ENCODE data around the gene KCNN3.

KCNN3 gene

GRCh38 chr1:154842635-154843034, 27.4 kb downstream of the KCNN3 start:
- Histone ChIP-seq H3K27me3 (ENCODE audit: control insufficient read depth, insufficient read depth, low read length) (peaks cover 5% of the 10 kb centered on the region), H3K9me3 (ENCODE audit: control insufficient read depth, low read length) (no peaks in the 10 kb centered on the region), H3K36me3 (ENCODE audit: control insufficient read depth, insufficient read depth, low read length) (no peaks in the 10 kb centered on the region), H3K9ac (ENCODE audit: low read length) (no peak overlapping the region), H3K4me3 (ENCODE audit: low read length) (no peak overlapping the region), H3K4me1 (ENCODE audit: control insufficient read depth, insufficient read depth, low read length) (peaks cover under 1% of the 10 kb centered on the region)

DNA sequence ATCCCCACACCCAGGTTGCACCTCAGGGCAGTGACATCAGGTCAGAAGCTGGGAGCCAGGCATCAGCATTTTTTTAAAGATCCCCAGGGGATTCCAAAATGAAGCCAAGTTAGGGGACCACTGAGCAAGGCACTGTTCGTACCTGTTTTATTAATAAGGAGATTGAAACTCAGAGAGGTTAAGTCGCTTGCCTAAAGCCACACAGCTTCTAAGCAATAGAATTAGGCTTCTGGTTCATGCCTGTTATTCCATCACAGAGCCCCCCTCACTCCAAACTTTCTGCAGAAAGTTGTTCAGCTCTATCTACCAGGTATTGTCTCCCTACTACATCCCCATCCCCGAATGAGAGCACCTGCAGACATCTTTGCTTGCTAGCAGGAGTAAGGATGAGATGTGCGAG, 28.7 kb downstream of the KCNN3 start:
- Histone ChIP-seq H3K27me3 (ENCODE audit: control insufficient read depth, insufficient read depth, low read length) (peaks cover 10% of the 10 kb centered on the region), H3K9me3 (ENCODE audit: control insufficient read depth, low read length) (no peaks in the 10 kb centered on the region), H3K9ac (ENCODE audit: low read length) (no peak overlapping the region), H3K4me3 (ENCODE audit: low read length) (no peak overlapping the region), H3K4me1 (ENCODE audit: control insufficient read depth, insufficient read depth, low read length) (peaks cover 5% of the 10 kb centered on the region), H3K36me3 (ENCODE audit: control insufficient read depth, insufficient read depth, low read length) (no peaks in the 10 kb centered on the region)

GRCh38 chr1:154840269-154841176, 29.6 kb downstream of the KCNN3 start:
- no peaks in the 10 kb centered on the region for H3K9me3 ChIP-seq (ENCODE audit: control insufficient read depth, low read length)
- H3K36me3 ChIP-seq (ENCODE audit: control insufficient read depth, insufficient read depth, low read length), result no peaks in the 10 kb centered on the region
- no peak overlapping the region for H3K4me3 ChIP-seq (ENCODE audit: low read length)
- H3K9ac ChIP-seq (ENCODE audit: low read length), result no peak overlapping the region
- peaks cover 9% of the 10 kb centered on the region for H3K27me3 ChIP-seq (ENCODE audit: control insufficient read depth, insufficient read depth, low read length)
- peaks cover 5% of the 10 kb centered on the region for H3K4me1 ChIP-seq (ENCODE audit: control insufficient read depth, insufficient read depth, low read length)

DNA sequence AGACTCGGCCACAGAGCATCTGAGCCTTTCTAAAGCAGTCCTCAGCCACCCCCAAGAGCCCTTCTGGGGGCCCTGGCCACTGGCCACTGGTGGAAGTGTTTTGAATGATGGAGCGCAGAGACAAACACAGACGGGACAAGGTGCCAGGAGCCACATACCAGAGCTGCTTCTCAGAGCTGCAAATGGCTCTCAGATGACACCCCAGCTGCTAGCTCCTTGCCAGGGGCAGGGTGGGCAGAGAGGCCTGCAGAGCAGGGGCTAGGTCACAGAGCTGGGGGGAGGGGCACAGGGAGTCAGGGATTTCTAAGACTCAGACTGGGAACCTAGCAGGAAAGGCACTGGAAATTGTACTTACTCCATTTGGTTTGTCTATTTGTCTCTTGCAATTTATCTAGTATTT, 30.4 kb downstream of the KCNN3 start:
- Histone ChIP-seq H3K4me1 (ENCODE audit: control insufficient read depth, insufficient read depth, low read length) (peaks cover 5% of the 10 kb centered on the region), H3K9me3 (ENCODE audit: control insufficient read depth, low read length) (no peaks in the 10 kb centered on the region), H3K36me3 (ENCODE audit: control insufficient read depth, insufficient read depth, low read length) (no peaks in the 10 kb centered on the region), H3K27me3 (ENCODE audit: control insufficient read depth, insufficient read depth, low read length) (peaks cover 9% of the 10 kb centered on the region), H3K9ac (ENCODE audit: low read length) (no peak overlapping the region), H3K4me3 (ENCODE audit: low read length) (no peak overlapping the region)

GRCh38 chr1:154838988-154839387, 31.1 kb downstream of the KCNN3 start:
- H3K9me3 ChIP-seq (ENCODE audit: control insufficient read depth, low read length), result no peaks in the 10 kb centered on the region
- no peak overlapping the region for H3K4me3 ChIP-seq (ENCODE audit: low read length)
- H3K36me3 ChIP-seq (ENCODE audit: control insufficient read depth, insufficient read depth, low read length), result no peaks in the 10 kb centered on the region
- peaks cover 5% of the 10 kb centered on the region for H3K4me1 ChIP-seq (ENCODE audit: control insufficient read depth, insufficient read depth, low read length)
- peaks cover 9% of the 10 kb centered on the region for H3K27me3 ChIP-seq (ENCODE audit: control insufficient read depth, insufficient read depth, low read length)
- no peak overlapping the region for H3K9ac ChIP-seq (ENCODE audit: low read length)

GRCh38 chr1:154838461-154838860, 31.6 kb downstream of the KCNN3 start:
- Histone ChIP-seq H3K27me3 (ENCODE audit: control insufficient read depth, insufficient read depth, low read length) (peaks cover 9% of the 10 kb centered on the region), H3K9me3 (ENCODE audit: control insufficient read depth, low read length) (no peaks in the 10 kb centered on the region), H3K4me3 (ENCODE audit: low read length) (no peak overlapping the region), H3K9ac (ENCODE audit: low read length) (no peak overlapping the region), H3K4me1 (ENCODE audit: control insufficient read depth, insufficient read depth, low read length) (peaks cover 5% of the 10 kb centered on the region), H3K36me3 (ENCODE audit: control insufficient read depth, insufficient read depth, low read length) (no peaks in the 10 kb centered on the region)

DNA sequence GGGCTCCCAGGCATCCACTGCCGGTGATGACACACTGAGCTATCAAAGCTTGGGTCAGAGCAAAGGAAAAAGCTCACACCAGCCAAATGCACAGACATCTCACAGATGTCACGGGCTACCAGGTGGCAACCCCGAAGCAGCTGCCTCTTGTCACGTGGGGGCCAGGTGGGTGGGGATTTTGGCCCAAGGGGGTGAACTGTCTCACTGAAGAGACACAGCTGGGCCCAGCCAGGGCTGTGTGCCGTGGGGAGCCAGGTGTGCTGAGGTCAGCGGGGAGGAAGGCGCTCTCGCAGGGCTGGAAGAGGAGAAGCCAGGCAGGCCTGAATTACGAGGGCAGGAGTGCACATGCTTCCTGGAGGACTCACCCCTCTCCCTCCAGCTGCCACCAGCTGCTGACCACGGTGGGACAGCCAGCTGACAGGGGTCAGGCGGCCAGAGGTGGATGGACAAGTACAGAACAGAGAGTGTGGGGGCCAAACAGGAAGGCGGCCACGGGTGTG, 32.4 kb downstream of the KCNN3 start:
- H3K36me3 ChIP-seq (ENCODE audit: control insufficient read depth, insufficient read depth, low read length), result no peaks in the 10 kb centered on the region
- no peak overlapping the region for H3K4me3 ChIP-seq (ENCODE audit: low read length)
- no peaks in the 10 kb centered on the region for H3K9me3 ChIP-seq (ENCODE audit: control insufficient read depth, low read length)
- no peak overlapping the region for H3K9ac ChIP-seq (ENCODE audit: low read length)
- H3K27me3 ChIP-seq (ENCODE audit: control insufficient read depth, insufficient read depth, low read length), result peaks cover 9% of the 10 kb centered on the region
- H3K4me1 ChIP-seq (ENCODE audit: control insufficient read depth, insufficient read depth, low read length), result peaks cover 5% of the 10 kb centered on the region

DNA sequence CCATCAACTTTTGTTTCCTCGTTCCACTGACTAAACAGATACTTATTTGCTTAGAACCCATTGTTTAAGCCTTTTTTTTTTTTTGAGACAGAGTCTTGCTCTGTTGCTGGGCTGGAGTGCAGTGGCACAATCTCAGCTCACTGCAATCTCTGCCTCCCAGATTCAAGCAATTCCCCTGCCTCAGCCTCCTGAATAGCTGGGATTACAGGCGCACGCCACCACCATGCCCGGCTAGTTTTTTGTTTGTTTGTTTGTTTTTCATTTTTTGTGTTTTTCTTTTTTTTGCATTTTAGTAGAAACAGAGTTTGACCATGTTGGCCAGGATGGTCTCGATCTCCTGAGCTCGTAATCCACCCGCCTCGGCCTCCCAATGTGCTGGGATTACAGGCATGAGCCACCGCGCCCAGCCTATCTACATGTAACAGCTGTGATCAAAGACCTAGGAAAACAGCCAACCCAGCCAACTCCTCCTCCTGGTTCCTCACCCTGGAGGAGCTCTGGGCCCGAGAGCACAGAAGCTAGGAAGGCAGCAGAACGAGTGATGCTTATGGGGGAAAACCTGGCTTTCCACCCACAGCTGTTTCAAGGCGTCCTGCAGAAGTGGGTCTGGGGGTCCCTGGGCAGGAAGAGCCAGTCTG, 32.9 kb downstream of the KCNN3 start:
- peaks cover 9% of the 10 kb centered on the region for H3K27me3 ChIP-seq (ENCODE audit: control insufficient read depth, insufficient read depth, low read length)
- peaks cover 5% of the 10 kb centered on the region for H3K4me1 ChIP-seq (ENCODE audit: control insufficient read depth, insufficient read depth, low read length)
- no peak overlapping the region for H3K9ac ChIP-seq (ENCODE audit: low read length)
- H3K4me3 ChIP-seq (ENCODE audit: low read length), result no peak overlapping the region
- H3K36me3 ChIP-seq (ENCODE audit: control insufficient read depth, insufficient read depth, low read length), result no peaks in the 10 kb centered on the region
- no peaks in the 10 kb centered on the region for H3K9me3 ChIP-seq (ENCODE audit: control insufficient read depth, low read length)

- H3K9ac ChIP-seq (ENCODE audit: low read length), result no peak overlapping the region
- no peaks in the 10 kb centered on the region for H3K9me3 ChIP-seq (ENCODE audit: control insufficient read depth, low read length)
- H3K4me1 ChIP-seq (ENCODE audit: control insufficient read depth, insufficient read depth, low read length), result peaks cover 5% of the 10 kb centered on the region
- peaks cover 9% of the 10 kb centered on the region for H3K27me3 ChIP-seq (ENCODE audit: control insufficient read depth, insufficient read depth, low read length)
- H3K36me3 ChIP-seq (ENCODE audit: control insufficient read depth, insufficient read depth, low read length), result no peaks in the 10 kb centered on the region
- no peak overlapping the region for H3K4me3 ChIP-seq (ENCODE audit: low read length)
These were observed 34.4 kb downstream of the KCNN3 start for GRCh38 chr1:154835531-154836324.

DNA sequence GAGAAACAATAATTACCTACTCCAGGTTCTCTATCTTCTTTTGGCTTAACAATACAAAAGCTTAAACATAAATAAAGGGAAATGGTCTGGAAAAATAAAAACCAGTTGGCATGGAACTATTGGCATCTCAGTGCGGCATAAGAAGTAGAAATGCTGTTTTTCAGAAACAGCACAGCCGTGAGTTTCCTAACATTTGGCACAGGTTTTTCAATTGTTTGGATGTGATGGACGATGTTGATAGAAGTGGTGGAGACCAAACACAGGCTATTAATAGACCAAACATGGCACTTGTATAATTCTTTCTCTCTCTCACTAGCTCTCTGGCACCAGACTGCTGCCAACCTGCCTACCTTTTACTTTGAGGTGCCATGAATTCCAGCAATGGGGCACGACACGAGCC, 36.2 kb downstream of the KCNN3 start:
- Histone ChIP-seq H3K27me3 (ENCODE audit: control insufficient read depth, insufficient read depth, low read length) (peaks cover 9% of the 10 kb centered on the region), H3K9me3 (ENCODE audit: control insufficient read depth, low read length) (no peaks in the 10 kb centered on the region), H3K4me3 (ENCODE audit: low read length) (no peak overlapping the region), H3K9ac (ENCODE audit: low read length) (no peak overlapping the region), H3K36me3 (ENCODE audit: control insufficient read depth, insufficient read depth, low read length) (no peaks in the 10 kb centered on the region), H3K4me1 (ENCODE audit: control insufficient read depth, insufficient read depth, low read length) (peaks cover 5% of the 10 kb centered on the region)

- no peak overlapping the region for H3K9ac ChIP-seq (ENCODE audit: low read length)
- peaks cover 9% of the 10 kb centered on the region for H3K27me3 ChIP-seq (ENCODE audit: control insufficient read depth, insufficient read depth, low read length)
- H3K36me3 ChIP-seq (ENCODE audit: control insufficient read depth, insufficient read depth, low read length), result no peaks in the 10 kb centered on the region
- H3K9me3 ChIP-seq (ENCODE audit: control insufficient read depth, low read length), result no peaks in the 10 kb centered on the region
- peaks cover 5% of the 10 kb centered on the region for H3K4me1 ChIP-seq (ENCODE audit: control insufficient read depth, insufficient read depth, low read length)
- no peak overlapping the region for H3K4me3 ChIP-seq (ENCODE audit: low read length)
These were observed 36.9 kb downstream of the KCNN3 start for GRCh38 chr1:154833209-154833608.

- Histone ChIP-seq H3K9ac (ENCODE audit: low read length) (no peak overlapping the region), H3K4me1 (ENCODE audit: control insufficient read depth, insufficient read depth, low read length) (peaks cover 1% of the 10 kb centered on the region), H3K9me3 (ENCODE audit: control insufficient read depth, low read length) (no peaks in the 10 kb centered on the region), H3K27me3 (ENCODE audit: control insufficient read depth, insufficient read depth, low read length) (peaks cover 5% of the 10 kb centered on the region), H3K4me3 (ENCODE audit: low read length) (no peak overlapping the region), H3K36me3 (ENCODE audit: control insufficient read depth, insufficient read depth, low read length) (no peaks in the 10 kb centered on the region)
These were observed 37.7 kb downstream of the KCNN3 start for GRCh38 chr1:154832384-154832783.

Measured in mucosa of stomach (tissue), 1 donor.